Measurements from ENCODE around the gene CLEC19A. TPM values are rescaled to one million over a fixed set of nuclear protein-coding genes. Genes with fewer than 3 reads are reported as not detected.

Gene CLEC19A
- not detected for total RNA-seq

GRCh38 chr16:19285431-19285830, at the start of gene CLEC19A:
CLEC19A (plus strand) TSS chr16:19285731; CDS start chr16:19285852, 121 bp downstream.
- no peak for TF ChIP-seq CTCF (IDR thresholded peaks at IDR 0.05)
- Histone ChIP-seq H3K9me3 (no peaks in the 10 kb centered on the region), H3K36me3 (no peaks in the 10 kb centered on the region), H3K27ac (no peak within 1 kb of the TSS), H3K4me3 (no peak within 1 kb of the TSS), H3K4me1 (no peaks in the 10 kb centered on the region), H3K27me3 (no peaks in the 10 kb centered on the region)
- DNase-seq (ENCODE audit: low spot score): no peak

- Histone ChIP-seq H3K27ac (no peak overlapping the region), H3K4me3 (no peak overlapping the region), H3K9me3 (peaks cover 0 to 21% of the 10 kb centered on the region in 2 donors), H3K36me3 (no peaks in the 10 kb centered on the region), H3K4me1 (no peaks in the 10 kb centered on the region), H3K27me3 (no peaks in the 10 kb centered on the region)
- DNase-seq (ENCODE audit: low spot score): no peak
- no peak for TF ChIP-seq CTCF (IDR thresholded peaks at IDR 0.05)
These were observed 49.6 kb upstream of the CLEC19A start for GRCh38 chr16:19235886-19236285.

GRCh38 chr16:19236561-19237209, 48.8 kb upstream of the CLEC19A start:
- no peak for TF ChIP-seq CTCF (IDR thresholded peaks at IDR 0.05)
- Histone ChIP-seq H3K27ac (no peak overlapping the region), H3K27me3 (no peaks in the 10 kb centered on the region)

GRCh38 chr16:19238406-19238805, 47.1 kb upstream of the CLEC19A start:
- no peaks in the 10 kb centered on the region for H3K36me3 ChIP-seq
- peaks cover 0 to 21% of the 10 kb centered on the region in 2 donors for H3K9me3 ChIP-seq
- no peaks in the 10 kb centered on the region for H3K27me3 ChIP-seq
- H3K4me1 ChIP-seq: no peaks in the 10 kb centered on the region
- H3K27ac ChIP-seq: no peak overlapping the region
- H3K4me3 ChIP-seq: no peak overlapping the region
- no peak for DNase-seq (ENCODE audit: low spot score)
- TF ChIP-seq CTCF (IDR thresholded peaks at IDR 0.05): no peak

More at GRCh38 chr16:19236561-19237209, 48.8 kb upstream of the CLEC19A start:
- no peak for DNase-seq (ENCODE audit: low spot score)
- Histone ChIP-seq H3K36me3 (no peaks in the 10 kb centered on the region), H3K4me3 (no peak overlapping the region), H3K9me3 (peaks cover 0 to 21% of the 10 kb centered on the region in 2 donors), H3K4me1 (no peaks in the 10 kb centered on the region)

- Histone ChIP-seq H3K27me3 (no peaks in the 10 kb centered on the region), H3K27ac (no peak overlapping the region), H3K4me3 (no peak overlapping the region), H3K36me3 (no peaks in the 10 kb centered on the region), H3K9me3 (peaks cover 0 to 20% of the 10 kb centered on the region in 2 donors), H3K4me1 (no peaks in the 10 kb centered on the region)
- no peak for DNase-seq (ENCODE audit: low spot score)
- no peak for TF ChIP-seq CTCF (IDR thresholded peaks at IDR 0.05)
These were observed 45.9 kb upstream of the CLEC19A start for GRCh38 chr16:19239511-19240155.

Data from right atrium auricular region (tissue), 2 donors.